Measurements from ENCODE around the gene CFAP410.
"Not testable (repeated sequence)": the region's sequence is repeated elsewhere in the genome, so short reads cannot be mapped to it uniquely, and the experiment has no call there.

Gene CFAP410

DNA sequence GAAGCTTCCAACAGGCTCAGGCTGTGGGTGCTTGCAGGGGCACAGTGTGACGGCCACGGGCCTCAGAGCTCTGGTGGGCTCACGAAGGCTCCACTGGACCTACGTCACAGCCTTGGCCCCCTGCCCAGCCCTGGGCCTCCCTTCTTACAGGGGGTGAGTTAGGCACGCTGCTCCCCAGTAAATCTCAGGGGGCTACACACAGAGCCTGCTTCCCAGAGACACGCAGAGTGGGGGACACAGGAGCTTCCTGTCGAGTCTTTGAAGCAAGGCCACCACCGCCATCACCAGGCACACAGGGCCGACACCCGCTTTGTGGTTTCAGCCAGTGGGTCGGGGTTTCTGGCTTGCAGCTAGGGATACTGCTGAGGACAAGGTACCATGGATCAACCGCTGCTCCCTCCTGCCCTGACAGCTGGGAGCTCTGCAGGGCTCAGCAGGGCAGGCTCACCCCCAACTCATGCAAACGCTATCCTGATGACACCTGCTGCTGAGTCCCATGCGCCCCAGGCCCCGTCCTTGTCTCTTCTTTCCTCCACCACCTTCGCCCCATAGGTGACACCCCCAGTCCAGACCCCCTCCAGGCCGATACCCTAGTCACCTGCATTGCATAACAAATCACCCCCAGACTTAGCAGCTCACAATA, 5.5 kb upstream of the CFAP410 start:
- TF ChIP-seq, protein P1, sequence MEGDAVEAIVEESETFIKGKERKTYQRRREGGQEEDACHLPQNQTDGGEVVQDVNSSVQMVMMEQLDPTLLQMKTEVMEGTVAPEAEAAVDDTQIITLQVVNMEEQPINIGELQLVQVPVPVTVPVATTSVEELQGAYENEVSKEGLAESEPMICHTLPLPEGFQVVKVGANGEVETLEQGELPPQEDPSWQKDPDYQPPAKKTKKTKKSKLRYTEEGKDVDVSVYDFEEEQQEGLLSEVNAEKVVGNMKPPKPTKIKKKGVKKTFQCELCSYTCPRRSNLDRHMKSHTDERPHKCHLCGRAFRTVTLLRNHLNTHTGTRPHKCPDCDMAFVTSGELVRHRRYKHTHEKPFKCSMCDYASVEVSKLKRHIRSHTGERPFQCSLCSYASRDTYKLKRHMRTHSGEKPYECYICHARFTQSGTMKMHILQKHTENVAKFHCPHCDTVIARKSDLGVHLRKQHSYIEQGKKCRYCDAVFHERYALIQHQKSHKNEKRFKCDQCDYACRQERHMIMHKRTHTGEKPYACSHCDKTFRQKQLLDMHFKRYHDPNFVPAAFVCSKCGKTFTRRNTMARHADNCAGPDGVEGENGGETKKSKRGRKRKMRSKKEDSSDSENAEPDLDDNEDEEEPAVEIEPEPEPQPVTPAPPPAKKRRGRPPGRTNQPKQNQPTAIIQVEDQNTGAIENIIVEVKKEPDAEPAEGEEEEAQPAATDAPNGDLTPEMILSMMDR (IDR thresholded peaks at IDR 0.05; ENCODE audit: control insufficient read depth, extremely low read depth, insufficient read depth): no peak
- H3K4me3 ChIP-seq (ENCODE audit: low read depth, low read length): no peak overlapping the region
- DNase-seq (ENCODE audit: low read depth): no peak

DNA sequence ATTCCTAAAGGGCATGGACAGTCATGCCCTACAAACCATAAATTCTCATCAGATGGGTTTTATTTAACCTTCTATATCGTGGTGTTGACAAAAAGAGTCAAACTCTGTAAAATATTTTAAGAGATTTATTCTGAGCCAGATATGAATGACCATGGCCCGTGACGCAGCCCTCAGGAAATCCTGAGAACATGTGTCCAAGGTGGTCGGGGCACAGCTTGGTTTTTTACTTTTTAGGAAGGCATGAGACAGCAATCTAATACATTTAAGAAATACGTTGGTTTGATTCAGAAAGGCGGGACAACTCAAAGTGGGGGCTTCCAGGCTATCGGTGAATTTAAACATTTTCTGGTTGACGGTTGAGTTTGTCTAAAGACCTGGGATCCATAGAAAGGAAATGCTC, 3.8 kb upstream of the CFAP410 start:
- DNase-seq (ENCODE audit: low read depth): not testable (repeated sequence)

DNA sequence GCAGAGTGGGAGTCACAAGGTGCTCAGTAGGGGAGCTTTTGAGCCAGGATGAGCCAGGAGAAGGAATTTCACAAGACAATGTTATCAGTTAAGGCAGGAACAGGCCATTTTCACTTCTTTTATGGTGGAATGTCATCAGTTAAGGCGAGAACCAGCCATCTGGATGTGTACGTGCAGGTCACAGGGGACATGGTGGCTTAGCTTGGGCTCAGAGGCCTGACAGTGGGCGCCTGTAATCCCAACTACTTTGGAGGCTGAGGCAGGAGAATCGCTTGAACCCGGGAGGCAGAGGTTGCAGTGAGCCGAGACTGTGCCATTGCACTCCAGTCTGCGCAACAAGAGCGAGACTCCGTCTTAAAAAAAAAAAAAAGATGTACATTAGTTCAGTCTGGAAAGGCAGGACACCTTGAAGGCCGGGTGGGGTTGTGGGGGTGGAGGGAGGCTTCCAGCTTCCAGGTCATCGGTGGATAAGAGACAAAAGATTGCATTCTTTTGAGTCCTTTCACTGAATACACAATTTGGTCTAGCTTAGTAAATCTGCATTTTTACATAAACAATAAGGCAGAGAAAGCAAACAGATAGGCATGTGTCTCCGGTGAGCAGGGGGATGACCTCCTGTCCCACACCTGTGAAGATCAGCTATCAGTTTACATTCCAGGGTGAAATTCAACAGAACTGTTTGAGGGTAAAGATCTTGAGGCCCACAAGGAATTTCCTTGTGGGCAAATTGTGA, 2.7 kb upstream of the CFAP410 start:
- not testable (repeated sequence) for DNase-seq (ENCODE audit: low read depth); H3K4me3 ChIP-seq (ENCODE audit: low read depth, low read length)

More for the DNA sequence above, 3.8 kb upstream of the CFAP410 start:
- H3K4me3 ChIP-seq (ENCODE audit: low read depth, low read length): not testable (repeated sequence)

DNA sequence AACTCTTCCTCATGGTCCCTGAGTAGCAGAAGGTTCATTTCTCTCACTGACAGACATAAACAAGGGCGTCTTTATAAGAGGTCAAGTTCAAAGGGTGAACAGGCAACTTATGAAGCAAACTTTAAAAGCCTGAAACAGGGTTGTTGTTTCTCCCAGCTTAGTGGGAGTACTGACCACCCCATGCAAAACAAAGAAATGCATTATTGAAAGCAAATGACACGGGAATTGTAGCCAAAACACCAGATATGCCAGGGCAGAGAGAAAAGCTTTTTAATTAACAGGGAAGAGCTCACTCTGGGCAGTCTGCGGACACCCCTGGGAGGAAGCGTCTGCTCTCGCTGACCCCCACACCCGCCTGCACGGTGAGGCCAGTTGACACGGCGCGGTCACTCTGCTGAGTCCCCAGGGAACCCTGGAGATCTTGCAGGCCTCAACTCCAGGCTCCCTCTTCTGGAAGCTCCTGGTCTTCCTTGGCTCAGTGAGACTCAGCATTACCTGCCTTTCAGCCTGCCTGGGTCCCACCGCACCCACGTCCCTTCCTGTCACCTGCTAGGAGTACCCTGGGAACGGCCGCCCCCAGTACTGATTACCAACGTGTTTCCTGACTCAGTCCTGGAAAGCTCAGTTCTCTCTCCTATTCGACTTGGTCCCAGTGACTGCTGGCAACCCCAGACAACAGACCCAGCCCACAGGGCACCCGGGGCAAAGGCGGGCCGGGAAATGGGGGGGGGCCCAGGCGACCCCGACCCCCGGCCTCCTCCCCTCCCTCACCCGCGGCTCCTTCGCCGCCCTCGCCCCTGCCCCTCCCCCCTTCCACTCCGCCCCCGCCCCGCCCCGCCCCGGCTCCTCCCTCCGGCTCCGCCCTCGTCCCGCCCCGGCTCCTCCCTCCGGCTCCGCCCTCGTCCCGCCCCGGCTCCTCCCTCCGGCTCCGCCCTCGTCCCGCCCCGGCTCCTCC, 972 bp downstream of the CFAP410 start:
- TF ChIP-seq, protein P1 (IDR thresholded peaks at IDR 0.05; ENCODE audit: control insufficient read depth, extremely low read depth, insufficient read depth): peak; percentile 39
- peak overlapping the region; percentile 55 for H3K4me3 ChIP-seq (ENCODE audit: low read depth, low read length)
- DNase-seq (ENCODE audit: low read depth): no peak

GRCh38 chr21:44337449-44337848, 1.7 kb downstream of the CFAP410 start:
- TF ChIP-seq, protein P1 (IDR thresholded peaks at IDR 0.05; ENCODE audit: control insufficient read depth, extremely low read depth, insufficient read depth): no peak
- no peak overlapping the region for H3K4me3 ChIP-seq (ENCODE audit: low read depth, low read length)
- DNase-seq (ENCODE audit: low read depth): no peak

- TF ChIP-seq, protein P1 (IDR thresholded peaks at IDR 0.05; ENCODE audit: control insufficient read depth, extremely low read depth, insufficient read depth): no peak
- DNase-seq (ENCODE audit: low read depth): no peak
- H3K4me3 ChIP-seq (ENCODE audit: low read depth, low read length): no peak overlapping the region
Observed at GRCh38 chr21:44335266-44336059, 3.7 kb downstream of the CFAP410 start.

- TF ChIP-seq, protein P1 (IDR thresholded peaks at IDR 0.05; ENCODE audit: control insufficient read depth, extremely low read depth, insufficient read depth): no peak
- no peak overlapping the region for H3K4me3 ChIP-seq (ENCODE audit: low read depth, low read length)
- DNase-seq (ENCODE audit: low read depth): no peak
Observed at GRCh38 chr21:44334329-44335030, 4.7 kb downstream of the CFAP410 start.

All from LNCaP clone FGC (cell line).